Progenitor cell of endocrine pancreas (in vitro differentiated cells): ENCODE data around the gene PRKCZ. TPM values are rescaled to one million over a fixed set of nuclear protein-coding genes. Genes with fewer than 3 reads are reported as not detected.

Experiments used
- DNase-seq: peaks from one replicate; pipeline ENCODE4 v3.0.0; 2021; ENCODE audit warnings: low spot score; ENCODE audit not compliant: unreplicated experiment
- H3K27ac Mint-ChIP-seq: 2 replicates; pipeline ENCODE4 v1.8.0; 2021; ENCODE audit warnings: mild to moderate bottlenecking, moderate library complexity, mixed read lengths
- H3K27me3 Mint-ChIP-seq: 2 replicates; pipeline ENCODE4 v1.8.0; 2021; ENCODE audit warnings: mixed read lengths
- H3K36me3 Mint-ChIP-seq: 2 replicates; pipeline ENCODE4 v1.8.0; 2022; ENCODE audit warnings: mixed read lengths; ENCODE audit not compliant: insufficient read depth
- H3K4me1 Mint-ChIP-seq: 2 replicates; pipeline ENCODE4 v1.8.0; 2021; ENCODE audit warnings: low read depth, mixed read lengths
- H3K4me3 Mint-ChIP-seq: 2 replicates; pipeline ENCODE4 v1.8.0; 2021; ENCODE audit warnings: low read depth, mild to moderate bottlenecking, moderate library complexity, mixed read lengths
- H3K9me3 Mint-ChIP-seq: 2 replicates; pipeline ENCODE4 v1.8.0; 2021; ENCODE audit warnings: low read depth, mixed read lengths
- CTCF ChIP-seq: fragments of 200-600 bp; sonication (generic); IDR thresholded peaks from one replicate; pipeline ENCODE4 v1.5.0; 2021; ENCODE audit warnings: antibody characterized with exemption, mild to moderate bottlenecking; ENCODE audit not compliant: unreplicated experiment
- total RNA-seq: library from RNA; stranded (reverse); gene quantifications from 2 replicates; pipeline ENCODE4 v1.2.1, GENCODE V29; 2021

PRKCZ gene
- total RNA-seq, 1 donor from 2014 or later, result 71.5 TPM

DNA sequence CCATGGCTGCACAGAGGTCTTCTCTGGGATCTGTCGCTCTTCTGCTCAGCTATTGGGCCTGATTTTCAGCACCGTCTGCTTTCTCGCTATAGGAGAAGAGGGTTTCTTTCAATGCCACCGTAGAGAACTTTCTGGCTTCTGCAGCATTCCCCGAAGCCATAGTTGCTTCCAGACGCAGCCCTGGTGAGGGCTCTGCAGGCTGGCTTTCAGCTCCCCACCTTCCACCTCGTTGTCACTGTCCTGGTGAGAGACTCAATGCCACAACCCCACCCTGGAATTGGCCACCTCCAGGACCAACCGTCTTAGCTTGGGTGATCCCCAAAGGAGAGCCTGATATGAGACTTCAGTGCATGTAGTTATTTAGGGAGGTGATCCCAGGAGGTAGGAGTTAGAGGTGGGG, 12.0 kb upstream of the PRKCZ start:
- Mint-ChIP-seq H3K27ac (no peak overlapping the region), H3K9me3 (no peaks in the 10 kb centered on the region), H3K4me1 (no peaks in the 10 kb centered on the region), H3K27me3 (peaks cover 9% of the 10 kb centered on the region), H3K36me3 (no peaks in the 10 kb centered on the region), H3K4me3 (no peak overlapping the region)
- no peak for DNase-seq
- no peak for TF ChIP-seq CTCF

DNA sequence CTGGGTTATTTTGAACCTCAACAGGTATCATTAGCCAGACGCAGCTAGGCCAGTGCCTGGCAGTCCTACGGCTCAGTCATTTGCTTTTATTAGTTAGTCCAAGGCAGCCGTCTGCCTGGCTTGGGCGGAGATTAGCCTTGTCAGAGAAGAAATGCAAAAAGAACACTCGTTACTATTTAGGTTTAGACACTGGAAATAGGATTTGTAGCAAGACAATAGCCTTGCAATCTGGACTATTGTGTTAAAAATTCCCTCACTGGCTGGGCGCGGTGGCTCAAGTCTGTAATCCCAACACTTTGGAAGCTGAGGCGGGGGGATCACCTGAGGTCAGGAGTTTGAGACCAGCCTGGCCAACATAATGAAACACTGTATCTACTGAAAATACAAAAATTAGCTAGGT, 11.0 kb upstream of the PRKCZ start:
- Mint-ChIP-seq H3K27ac (peak overlapping the region; percentile 10), H3K9me3 (no peaks in the 10 kb centered on the region), H3K27me3 (peaks cover 15% of the 10 kb centered on the region), H3K36me3 (no peaks in the 10 kb centered on the region), H3K4me1 (peaks cover 1% of the 10 kb centered on the region), H3K4me3 (no peak overlapping the region)
- no peak for DNase-seq
- TF ChIP-seq CTCF, result no peak

GRCh38 chr1:2041305-2041704, 8.9 kb upstream of the PRKCZ start:
- Mint-ChIP-seq H3K4me1 (peaks cover 1% of the 10 kb centered on the region), H3K36me3 (no peaks in the 10 kb centered on the region), H3K4me3 (no peak overlapping the region), H3K27me3 (peaks cover 22% of the 10 kb centered on the region), H3K9me3 (no peaks in the 10 kb centered on the region), H3K27ac (no peak overlapping the region)
- no peak for TF ChIP-seq CTCF
- no peak for DNase-seq

- DNase-seq, result no peak
- H3K27ac Mint-ChIP-seq, result no peak overlapping the region
- H3K4me3 Mint-ChIP-seq, result no peak overlapping the region
- no peaks in the 10 kb centered on the region for H3K9me3 Mint-ChIP-seq
- no peak for TF ChIP-seq CTCF
- H3K27me3 Mint-ChIP-seq, result peaks cover 22% of the 10 kb centered on the region
- peaks cover 1% of the 10 kb centered on the region for H3K4me1 Mint-ChIP-seq
- H3K36me3 Mint-ChIP-seq, result no peaks in the 10 kb centered on the region
Observed at GRCh38 chr1:2041887-2042286, 8.3 kb upstream of the PRKCZ start.

DNA sequence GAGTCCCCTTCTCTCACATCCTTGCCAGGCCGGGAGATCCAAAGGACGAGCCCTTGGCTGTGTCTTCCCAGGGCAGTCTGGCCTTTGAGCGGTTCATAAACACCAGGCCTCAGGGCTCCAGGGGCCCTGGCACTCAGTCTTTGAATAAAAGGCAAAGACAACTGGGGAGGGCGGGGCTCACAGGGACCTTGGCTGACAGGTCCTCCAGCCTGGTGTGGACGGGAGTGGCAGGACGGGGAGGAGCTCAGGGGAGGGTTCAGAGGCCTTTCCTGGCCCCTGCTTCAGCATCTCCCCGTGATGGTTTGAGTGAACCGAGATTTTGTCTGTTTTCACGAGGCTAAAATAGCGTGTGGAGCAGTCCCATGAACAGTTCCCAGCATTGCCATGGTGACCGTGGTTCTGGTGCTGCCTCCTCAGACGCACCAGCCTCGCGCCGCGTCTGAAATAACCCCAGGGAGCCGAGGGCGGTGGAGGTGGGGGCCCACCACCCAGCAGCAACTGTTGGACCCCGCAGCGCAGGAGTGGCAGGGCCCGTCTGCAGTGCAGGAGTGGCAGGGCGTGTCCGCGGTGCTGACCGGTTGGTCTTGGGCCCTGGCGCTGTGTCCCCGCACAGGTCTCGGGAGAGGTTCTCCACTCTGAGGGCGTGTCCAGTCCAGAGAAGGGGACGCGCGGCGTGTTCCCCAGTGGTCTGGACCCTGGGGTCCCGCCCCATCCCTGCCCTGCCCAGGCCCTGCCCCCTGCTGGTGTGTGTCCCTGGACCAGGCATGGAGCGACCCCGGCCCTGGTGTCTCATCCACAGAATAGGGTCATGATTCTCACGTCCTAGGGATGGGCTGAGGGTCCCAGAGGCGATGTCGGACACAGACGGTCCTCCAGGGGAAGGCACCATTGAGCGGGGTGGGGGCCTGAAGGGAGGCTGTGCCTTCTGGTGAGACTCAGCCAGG, 7.1 kb upstream of the PRKCZ start:
- peak; percentile 14 for TF ChIP-seq CTCF
- Mint-ChIP-seq H3K9me3 (no peaks in the 10 kb centered on the region), H3K36me3 (no peaks in the 10 kb centered on the region), H3K4me3 (no peak overlapping the region), H3K27me3 (peaks cover 21% of the 10 kb centered on the region), H3K4me1 (peaks cover 1% of the 10 kb centered on the region), H3K27ac (no peak overlapping the region)
- no peak for DNase-seq
